ENCODE data around the gene MARVELD1. TPM values are rescaled to one million over a fixed set of nuclear protein-coding genes. Genes with fewer than 3 reads are reported as not detected.

Gene MARVELD1
- total and polyA plus RNA-seq, 2 of the 8 experiments (the other 6 are each of a cell fraction or from before 2014, with no cell fraction given), result 28.1 to 37.3 TPM

DNA sequence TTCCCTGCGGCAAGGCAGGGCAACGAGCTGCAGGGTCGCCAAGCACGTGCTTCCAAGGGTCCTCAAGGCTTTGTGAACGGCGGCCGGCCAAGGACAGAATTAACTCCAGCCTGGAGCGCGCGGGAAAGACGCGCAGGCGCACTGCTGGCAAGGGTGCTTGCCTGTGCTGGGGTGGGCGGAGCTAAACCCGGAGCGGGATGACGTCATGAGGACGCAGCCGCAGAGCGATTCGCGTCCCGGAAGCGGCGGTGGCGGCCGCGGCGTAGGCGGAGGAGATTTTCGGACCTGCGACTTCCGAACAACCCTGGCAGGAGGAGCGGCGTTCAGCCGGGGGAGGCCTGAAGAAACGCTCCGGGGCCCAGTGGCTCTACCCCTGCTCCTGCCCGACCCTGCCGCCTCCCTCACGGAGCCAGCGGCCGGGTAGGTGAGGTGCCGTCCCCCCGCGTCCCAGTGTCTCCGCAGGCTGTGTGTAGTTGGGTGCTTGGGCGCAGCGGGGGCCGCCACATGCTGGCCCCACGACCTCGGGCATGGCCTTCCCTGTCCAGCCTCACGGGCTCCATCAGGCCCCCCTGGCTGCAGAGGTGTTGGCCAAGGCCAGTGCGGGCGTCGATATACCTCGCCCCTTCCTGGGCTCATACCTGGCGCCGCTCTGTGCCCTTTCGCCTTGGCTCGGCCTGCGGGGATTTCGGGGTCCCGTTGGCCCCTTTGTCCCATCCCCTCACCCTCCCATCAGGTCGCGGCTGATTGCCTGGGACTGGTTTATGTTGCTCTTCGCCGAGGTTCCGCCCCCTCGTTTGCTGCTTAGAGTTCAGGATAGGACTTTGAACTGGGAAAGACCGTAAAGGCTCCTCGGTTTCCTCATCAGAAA is 23.6 kb downstream of the MARVELD1 start, which contains the start of gene ZFYVE27:
ZFYVE27 (plus strand) TSS at position 227 of the 868 bp plus-strand sequence. CDS start 1,350 bp downstream, outside the sequence.
- Histone ChIP-seq H3K27me3 (replicated peaks in 1 of 4; ENCODE audit: control insufficient read depth in 3 of 4, extremely low read depth in 1 of 4, insufficient read depth in 3 of 4, low read length in 3 of 4) (peaks cover 12 to 21% (median 17%) of the 10 kb centered on the region in 4 experiments), H3K4me2 (ENCODE audit: insufficient read depth in 1 of 2, low read depth in 2 of 2, low read length in 2 of 2) (peak within 1 kb of the TSS; percentile 94 to 98), H2BK20ac (ENCODE audit: low read length) (peak within 1 kb of the TSS; percentile 72; the same call in 1 of the 2 replicates), H2BK5ac (ENCODE audit: low read depth, low read length) (peak within 1 kb of the TSS; percentile 75), H2BK120ac (replicated peaks; ENCODE audit: low read depth, low read length) (no peak within 1 kb of the TSS), H3K36me3 (ENCODE audit: control insufficient read depth in 2 of 4, insufficient read depth in 4 of 4, low read length in 3 of 4) (peaks cover 5 to 20% (median 11%) of the 10 kb centered on the region in 4 experiments; a peak in 6 of 8 replicates), H3K4me1 (replicated peaks in 1 of 4; ENCODE audit: control insufficient read depth in 3 of 4, insufficient read depth in 4 of 4, low read length in 3 of 4) (peaks cover 0 to 6% (median 3%) of the 10 kb centered on the region in 4 experiments; a peak in 5 of 7 replicates), H3K79me2 (ENCODE audit: control insufficient read depth in 1 of 2, insufficient read depth in 2 of 2, low read length in 2 of 2) (peaks cover 4 to 29% of the 10 kb centered on the region in 2 experiments; a peak in 3 of 4 replicates), H3K23me2 (ENCODE audit: low read depth, low read length) (peaks cover 12% of the 10 kb centered on the region), H3K9me3 (ENCODE audit: insufficient read depth in 2 of 2, low read depth in 1 of 2, low read length in 1 of 2) (peaks cover 6 to 7% of the 10 kb centered on the region in 2 experiments), H3K9ac (replicated peaks in 1 of 4; ENCODE audit: extremely low read depth in 1 of 4, low read depth in 3 of 4, low read length in 3 of 4) (peak within 1 kb of the TSS; percentile 68 to 84 (median 80)), H3K56ac (replicated peaks; ENCODE audit: insufficient read length, low read depth, low read length) (no peak within 1 kb of the TSS), H3K18ac (ENCODE audit: extremely low read depth, low read length) (peak within 1 kb of the TSS; percentile 89), H3K79me1 (ENCODE audit: low read depth, low read length) (peaks cover 10% of the 10 kb centered on the region), H4K5ac (ENCODE audit: insufficient read length, low read depth, low read length) (peak within 1 kb of the TSS; percentile 27), H4K91ac (replicated peaks; ENCODE audit: insufficient read length, low read length) (peak within 1 kb of the TSS; percentile 44), H3K4me3 (ENCODE audit: extremely low read depth in 1 of 4, insufficient read depth in 2 of 4, low read depth in 3 of 4, low read length in 4 of 4) (peak within 1 kb of the TSS; percentile 79 to 96 (median 89)), H2BK15ac (ENCODE audit: low read length) (peak within 1 kb of the TSS; percentile 98; the same call in 1 of the 2 replicates), H3K4ac (replicated peaks; ENCODE audit: insufficient read length, low read depth, low read length) (peak within 1 kb of the TSS; percentile 86), H2AK5ac (ENCODE audit: low read depth, low read length) (peak within 1 kb of the TSS; percentile 93), H2BK12ac (ENCODE audit: low read depth, low read length) (peak within 1 kb of the TSS; percentile 90), H3K23ac (ENCODE audit: insufficient read length) (no peak within 1 kb of the TSS), H3K14ac (ENCODE audit: insufficient read length) (no peak within 1 kb of the TSS), H3K27ac (ENCODE audit: low read depth, low read length) (peak within 1 kb of the TSS; percentile 73; the same call in 1 of the 2 replicates), H4K20me1 (replicated peaks in 1 of 2; ENCODE audit: control insufficient read depth in 1 of 2, insufficient read depth in 2 of 2, low read length in 2 of 2) (peaks cover 4 to 5% of the 10 kb centered on the region in 2 experiments), H2AFZ (ENCODE audit: low read length) (peak within 1 kb of the TSS; percentile 88), H4K8ac (ENCODE audit: extremely low read depth, insufficient read depth, low read length) (peak within 1 kb of the TSS; percentile 97)
- WGBS, 2 experiments (ENCODE audit: extremely low coverage in 1 of 2, insufficient coverage in 1 of 2, insufficient read length in 1 of 2, insufficient replicate concordance in 2 of 2, low coverage in 1 of 2, low lambda C conversion rate in 2 of 2, missing lambda C conversion rate in 1 of 2), result 2% methylated on average over 58 of the region's 72 CpGs; no CpG with 5 or more reads in 1 of the 2 experiments
- ChIA-PET POLR2A (ENCODE audit: partially characterized antibody) (interaction anchor here (0.7 to 15.1 kb wide), 15 partner anchors 10 to 115 kb away, joined by 3 to 234 read pairs (median 4); partner anchors contain the start of genes AVPI1, MARVELD1 and SFRP5), CTCF (ENCODE audit: partially characterized antibody) (interaction anchor here (0.6 to 15.1 kb wide), 14 partner anchors 11 to 183 kb away, joined by 3 to 773 read pairs (median 4); partner anchors contain the start of gene MARVELD1)
- peak; percentile 97 to 99 for DNase-seq (ENCODE audit: low read depth in 1 of 2, low spot score in 2 of 2)
- no peak for FAIRE-seq
- TF ChIP-seq EP300 (IDR thresholded peaks at IDR 0.05; ENCODE audit: borderline replicate concordance in 1 of 2, low read depth in 2 of 2, low read length in 2 of 2), result no peak
- no peak; the same call in 1 of the 2 replicates for TF ChIP-seq TCF12 (IDR thresholded peaks at IDR 0.05; ENCODE audit: low read depth, low read length)
- no peak for TF ChIP-seq SP2 (IDR thresholded peaks at IDR 0.05; ENCODE audit: low read length)
- no peak for TF ChIP-seq NANOG (IDR thresholded peaks at IDR 0.05; ENCODE audit: insufficient read depth, low read depth, low read length, poor library complexity, severe bottlenecking)
- no peak for TF ChIP-seq RXRA (IDR thresholded peaks at IDR 0.05; ENCODE audit: insufficient read depth, low read depth, low read length)
- no peak for TF ChIP-seq RAD21 (IDR thresholded peaks at IDR 0.05 in 1 of 2, conservative IDR thresholded peaks at IDR 0.05 in 1 of 2; ENCODE audit: low read depth in 2 of 2, low read length in 2 of 2)
- TF ChIP-seq PHF8 (conservative IDR thresholded peaks at IDR 0.05; ENCODE audit: low read depth, low read length), result peak; percentile 84
- TF ChIP-seq SUZ12 (IDR thresholded peaks at IDR 0.05; ENCODE audit: low read length), result no peak
- no peak for TF ChIP-seq SIRT6 (IDR thresholded peaks at IDR 0.05; ENCODE audit: low read length)
